ENCODE results near the gene GPC5.
"Not testable (repeated sequence)": the region's sequence is repeated elsewhere in the genome, so short reads cannot be mapped to it uniquely, and the experiment has no call there.

Gene GPC5

DNA sequence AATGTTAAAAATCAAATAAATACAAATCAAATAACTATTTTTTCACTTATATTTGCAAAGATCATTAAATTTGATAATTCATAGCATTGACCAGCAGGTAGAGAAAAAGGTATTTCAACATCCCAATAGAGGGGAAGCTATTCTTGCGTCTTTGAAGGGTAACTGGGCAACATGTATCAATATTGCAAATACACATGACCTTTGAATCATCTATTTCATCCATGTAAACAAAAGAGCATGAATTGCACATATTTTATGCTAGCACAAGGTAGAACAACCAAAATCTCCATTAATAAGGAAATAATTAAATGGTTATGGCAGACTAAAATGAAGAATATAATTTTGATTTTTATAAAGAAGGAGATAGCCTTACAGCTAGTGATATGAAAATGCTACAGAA is 372.8 kb downstream of the GPC5 start:
- no peak for DNase-seq (ENCODE audit: low read depth in 2 of 2)

DNA sequence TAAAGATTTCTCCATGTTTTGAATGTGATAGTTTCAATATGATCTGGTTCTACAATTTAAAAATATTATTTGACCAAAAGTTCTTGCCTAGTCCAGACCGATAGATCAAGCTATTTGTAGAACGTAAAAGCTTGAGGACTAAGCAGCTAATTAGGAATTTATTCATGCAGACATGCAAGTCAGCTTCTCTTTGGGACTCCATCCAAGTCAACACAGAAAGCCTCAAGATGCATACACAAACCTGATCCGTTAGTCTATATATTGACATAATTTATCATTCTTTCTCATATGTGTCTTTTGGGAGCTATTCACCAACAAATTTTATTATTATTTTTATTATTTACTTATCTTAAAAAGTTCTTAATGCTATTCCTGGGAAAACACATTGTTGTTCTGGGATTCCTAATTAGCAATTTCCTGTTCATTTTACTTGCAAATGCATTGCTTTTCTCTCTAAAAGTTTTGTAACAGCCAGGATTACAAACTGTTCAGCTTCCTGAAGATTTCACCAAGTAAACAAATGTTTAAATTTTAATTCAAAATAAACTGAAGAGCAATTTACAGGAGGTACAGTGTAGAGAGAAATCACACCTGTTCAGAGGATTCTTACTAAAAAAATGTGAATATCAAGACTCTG is 375.3 kb downstream of the GPC5 start:
- no peak for DNase-seq (ENCODE audit: low read depth in 2 of 2)

DNA sequence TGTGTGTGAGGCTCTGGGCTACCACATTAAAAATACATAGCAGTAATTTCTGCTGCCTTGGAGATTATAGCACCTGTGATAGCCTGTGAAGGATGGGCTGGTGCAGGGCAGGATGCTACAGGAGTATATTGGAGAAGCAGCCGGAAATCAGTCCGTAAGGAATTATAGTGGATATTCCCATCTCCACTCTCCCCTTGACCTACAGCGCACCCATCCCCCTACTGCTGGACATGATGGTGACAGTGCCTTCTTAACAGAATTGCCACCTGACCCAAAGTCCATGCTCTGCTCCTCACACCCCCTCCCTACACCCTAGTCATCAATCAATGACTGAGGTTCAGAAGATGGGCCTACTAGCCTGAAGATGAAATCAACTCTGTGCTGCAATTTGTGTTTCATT is 376.0 kb downstream of the GPC5 start:
- DNase-seq (ENCODE audit: low read depth in 2 of 2) = no peak

DNA sequence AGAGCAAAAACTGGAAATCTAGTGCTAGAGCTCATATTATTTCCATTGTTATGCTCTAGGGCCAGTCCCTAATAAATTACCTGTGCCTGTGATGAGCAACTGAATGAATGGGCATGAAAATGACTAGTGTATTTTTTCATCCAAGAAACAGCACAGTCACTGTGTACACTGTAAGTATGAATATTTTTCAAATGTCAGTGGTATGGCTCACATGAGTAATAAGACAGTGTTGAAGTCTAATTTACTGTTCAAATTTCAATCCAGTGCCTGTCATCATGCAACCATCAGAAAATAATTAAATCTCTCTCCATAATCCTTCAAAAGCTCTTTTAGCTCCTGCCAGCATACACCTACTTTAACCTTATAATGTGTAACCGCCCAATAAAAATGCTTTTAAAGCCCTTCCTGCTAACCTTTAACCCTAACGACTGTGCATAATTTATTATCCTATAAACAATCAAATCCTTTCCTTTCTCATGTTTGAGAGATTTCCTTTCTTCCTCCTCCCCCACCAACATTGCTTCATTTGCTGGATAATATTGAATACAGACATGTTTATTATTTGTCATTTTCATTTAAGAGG is 378.3 kb downstream of the GPC5 start:
- DNase-seq (ENCODE audit: low read depth in 2 of 2) = no peak

DNA sequence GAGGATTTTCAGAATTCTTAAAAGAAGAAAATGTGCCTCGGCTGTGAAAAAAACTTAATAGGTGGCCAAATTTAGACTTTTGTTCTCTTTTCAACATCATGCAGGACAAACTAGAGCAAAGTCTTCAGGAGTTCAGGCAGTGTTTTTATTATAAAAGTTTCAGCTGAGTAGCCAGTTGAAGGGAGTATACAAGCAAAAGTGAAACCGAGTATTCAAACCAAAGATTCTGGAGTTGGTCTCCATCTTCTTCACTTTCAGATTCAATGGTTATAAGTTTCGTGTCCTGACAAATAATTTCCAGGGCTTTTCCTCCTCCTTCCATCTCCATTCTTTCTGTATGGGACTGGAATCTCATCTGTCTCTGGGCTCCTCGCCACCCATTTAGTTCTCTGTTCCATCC is 379.7 kb downstream of the GPC5 start:
- DNase-seq (ENCODE audit: low read depth in 2 of 2) = no peak

DNA sequence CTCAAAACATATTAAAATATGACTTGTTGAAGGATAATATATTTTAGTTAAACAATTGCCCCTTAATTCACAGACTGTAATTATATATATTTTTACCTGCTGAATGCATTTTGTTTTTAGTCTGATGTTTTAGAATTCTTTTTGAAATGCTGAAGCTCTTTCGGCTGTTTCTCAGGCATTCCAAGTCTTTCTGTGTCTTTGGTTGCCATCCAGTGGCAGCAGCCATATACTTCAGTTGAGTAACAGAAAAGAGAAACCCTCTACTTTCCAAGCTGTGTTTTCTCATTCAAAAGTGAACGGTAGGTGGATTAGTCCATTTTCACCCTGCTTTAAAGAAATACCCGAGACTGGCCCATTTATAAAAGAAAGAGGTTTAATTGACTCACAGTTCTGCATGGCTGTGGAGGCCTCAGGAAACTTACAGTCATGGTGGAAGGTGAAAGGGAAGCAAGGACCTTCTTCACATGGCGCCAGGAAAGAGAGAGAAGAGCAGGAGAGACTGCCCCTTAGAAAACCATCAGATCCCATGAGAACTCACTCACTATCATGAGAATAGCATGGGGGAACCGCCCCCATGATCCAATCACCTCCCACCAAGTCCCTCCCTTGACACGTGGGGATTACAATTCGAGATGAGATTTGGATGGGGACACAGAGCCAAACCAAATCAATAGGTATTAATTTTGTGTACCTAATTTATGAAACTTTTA is 383.7 kb downstream of the GPC5 start:
- DNase-seq (ENCODE audit: low read depth in 2 of 2) = not testable (repeated sequence)

DNA sequence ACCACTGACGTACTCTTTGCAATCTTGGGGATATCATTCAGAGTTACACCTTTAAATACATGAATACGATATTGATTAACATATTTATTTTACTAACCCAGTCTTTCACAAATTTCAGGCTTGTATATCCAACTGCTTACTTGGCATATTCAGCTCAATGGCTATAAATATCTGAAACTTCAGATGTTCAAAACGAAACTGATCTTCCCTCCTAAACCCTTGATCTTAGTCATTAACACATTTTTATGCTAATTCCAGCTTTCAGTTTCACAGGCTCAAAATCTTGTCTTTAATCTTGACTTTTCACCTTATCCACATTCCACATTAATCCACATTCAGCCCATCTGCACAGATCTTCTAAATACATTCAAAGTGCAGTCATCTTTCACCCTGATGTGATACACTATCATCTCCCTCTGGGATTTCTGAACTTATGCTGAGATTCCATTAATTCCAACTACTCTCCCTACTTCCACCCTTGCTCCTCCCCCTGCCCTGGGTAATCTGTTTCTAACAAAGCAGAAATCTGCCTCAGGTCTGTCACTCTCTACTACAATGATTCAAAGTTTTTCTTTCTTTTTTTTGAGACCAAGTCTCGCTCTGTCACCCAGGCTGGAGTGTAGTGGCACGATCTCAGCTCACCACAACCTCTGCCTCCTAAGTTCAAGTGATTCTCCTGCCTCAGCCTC is 387.2 kb downstream of the GPC5 start:
- DNase-seq (ENCODE audit: low read depth in 2 of 2) = no peak

DNA sequence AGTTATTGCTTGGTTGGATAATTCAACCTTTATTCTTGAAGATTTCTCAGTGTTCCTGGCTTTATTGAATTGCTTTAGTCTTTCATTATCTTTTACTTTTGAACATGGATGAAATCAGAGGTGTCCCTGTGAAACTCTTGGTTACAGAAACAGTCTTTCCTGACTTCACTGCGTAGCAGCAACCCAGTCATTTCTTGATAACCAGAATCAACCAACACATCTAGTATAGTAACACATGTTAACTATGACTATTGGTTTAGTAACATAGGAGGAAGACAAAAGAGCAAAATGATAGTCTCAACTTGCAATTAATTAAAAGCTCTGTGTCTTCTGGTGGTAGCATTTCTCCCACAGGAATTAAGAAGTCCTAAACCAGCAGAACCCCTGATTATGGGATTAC is 393.6 kb downstream of the GPC5 start:
- no peak for DNase-seq (ENCODE audit: low read depth in 2 of 2)

DNA sequence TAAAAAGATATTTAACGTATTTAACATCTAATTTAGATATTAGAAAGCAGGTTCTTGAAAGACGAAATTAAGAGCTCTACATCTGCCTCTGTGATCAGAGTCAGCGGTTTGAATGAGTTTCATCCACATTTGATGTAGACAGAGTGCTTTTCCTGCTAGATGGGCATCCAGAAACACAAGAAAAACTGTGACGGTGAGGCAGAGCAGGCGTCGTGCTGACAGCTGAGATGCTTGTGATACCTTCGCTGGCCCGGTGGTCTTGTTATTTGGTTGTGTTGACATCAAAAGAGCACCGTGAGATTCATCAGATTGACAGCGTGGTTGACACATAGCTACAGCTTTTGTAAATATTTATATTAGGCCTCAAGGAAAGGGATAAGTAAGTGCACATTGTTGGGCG is 399.1 kb downstream of the GPC5 start:
- no peak for DNase-seq (ENCODE audit: low read depth in 2 of 2)

DNA sequence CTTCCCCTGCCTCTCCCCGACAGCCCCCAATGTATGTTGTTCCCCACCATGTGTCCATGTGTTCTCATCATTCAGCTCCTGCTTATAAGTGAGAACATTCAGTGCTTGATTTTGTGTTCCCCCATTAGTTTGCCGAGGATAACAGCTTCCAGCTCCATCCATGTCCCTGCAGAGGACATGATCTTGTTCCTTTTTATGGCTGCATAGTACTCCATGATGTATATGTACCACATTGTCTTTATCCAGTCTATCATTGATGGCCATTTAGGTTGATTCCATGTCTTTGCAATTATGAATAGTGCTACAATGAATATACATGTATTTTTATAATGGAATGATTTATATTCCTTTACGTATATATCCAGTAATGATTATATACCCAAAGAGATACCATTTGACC is 399.9 kb downstream of the GPC5 start:
- not testable (repeated sequence) for DNase-seq (ENCODE audit: low read depth in 2 of 2)

DNA sequence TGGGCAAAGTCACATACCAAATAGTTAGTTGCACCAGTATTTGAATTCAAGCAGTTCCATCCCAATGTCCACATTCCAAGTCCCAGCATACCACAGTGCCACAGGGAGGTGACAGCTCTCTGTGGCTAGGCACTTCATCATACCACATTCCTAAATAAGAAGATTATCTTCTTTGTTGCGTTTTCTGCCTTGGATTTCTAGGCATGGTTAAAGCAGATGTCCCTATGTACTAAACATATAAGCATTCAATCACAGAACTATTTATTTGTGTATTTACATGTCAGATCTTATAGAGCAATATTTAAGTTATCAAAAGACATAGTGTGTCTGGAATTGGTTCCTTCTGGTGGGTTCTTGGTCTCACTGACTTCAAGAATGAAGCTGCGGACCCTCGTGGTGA is 403.4 kb downstream of the GPC5 start:
- not testable (repeated sequence) for DNase-seq (ENCODE audit: low read depth in 2 of 2)

DNA sequence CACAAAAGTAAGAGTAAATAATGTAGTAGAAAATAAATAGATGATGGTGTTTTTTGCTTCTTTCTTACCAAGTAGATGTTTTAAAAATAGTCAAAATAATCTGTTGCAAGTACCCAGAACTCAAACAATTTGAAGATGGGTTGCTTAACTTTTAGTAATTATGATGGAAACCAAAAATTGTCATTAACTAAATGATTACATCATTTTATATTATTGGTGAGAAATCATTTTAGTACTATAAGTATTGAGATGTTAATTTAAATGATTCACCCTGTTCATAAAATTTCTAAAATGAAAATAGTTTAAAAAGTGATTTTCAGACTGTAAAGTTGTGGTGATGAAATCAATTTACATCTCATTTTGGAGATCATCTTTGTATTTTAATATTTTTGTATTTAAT is 404.5 kb downstream of the GPC5 start:
- no peak for DNase-seq (ENCODE audit: low read depth in 2 of 2)

DNA sequence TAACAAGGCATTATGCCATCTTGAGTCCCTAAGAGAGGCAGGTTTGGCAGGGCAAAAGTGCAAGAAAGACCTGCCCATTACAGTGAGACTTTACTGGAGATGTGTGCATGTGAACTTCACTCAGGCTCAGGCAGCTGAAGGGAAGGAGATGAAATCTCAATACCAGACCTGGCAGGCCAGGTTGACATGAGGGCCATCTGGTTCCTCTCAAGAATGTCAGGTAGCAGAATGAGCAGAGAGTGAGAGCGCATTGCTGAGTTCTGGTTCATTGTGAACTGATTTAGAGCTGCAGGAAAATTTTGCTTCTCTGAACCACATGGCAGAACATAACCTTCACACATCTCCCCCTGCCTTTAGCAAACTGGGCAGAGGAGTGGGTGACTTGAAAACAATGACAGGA is 406.3 kb downstream of the GPC5 start:
- no peak for DNase-seq (ENCODE audit: low read depth in 2 of 2)

DNA sequence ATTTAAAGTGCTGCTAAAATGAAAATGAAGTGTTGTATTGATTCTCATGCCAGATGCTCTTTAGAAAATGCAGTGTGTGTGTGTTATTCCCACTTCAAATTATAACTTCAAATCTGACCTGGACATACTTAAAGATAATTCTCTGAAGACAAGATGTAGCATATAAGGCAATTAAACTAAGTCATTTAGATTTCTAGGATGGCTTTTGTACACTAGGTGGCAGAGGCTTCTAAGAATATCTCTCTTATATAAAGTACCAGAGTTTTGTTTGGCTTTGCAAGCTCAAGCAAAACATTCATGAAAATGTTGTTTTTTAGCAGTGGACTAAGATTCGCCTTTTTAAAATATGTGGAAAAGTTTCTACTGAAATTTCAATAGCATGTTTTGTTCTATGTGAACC is 407.2 kb downstream of the GPC5 start:
- no peak for DNase-seq (ENCODE audit: low read depth in 2 of 2)

DNA sequence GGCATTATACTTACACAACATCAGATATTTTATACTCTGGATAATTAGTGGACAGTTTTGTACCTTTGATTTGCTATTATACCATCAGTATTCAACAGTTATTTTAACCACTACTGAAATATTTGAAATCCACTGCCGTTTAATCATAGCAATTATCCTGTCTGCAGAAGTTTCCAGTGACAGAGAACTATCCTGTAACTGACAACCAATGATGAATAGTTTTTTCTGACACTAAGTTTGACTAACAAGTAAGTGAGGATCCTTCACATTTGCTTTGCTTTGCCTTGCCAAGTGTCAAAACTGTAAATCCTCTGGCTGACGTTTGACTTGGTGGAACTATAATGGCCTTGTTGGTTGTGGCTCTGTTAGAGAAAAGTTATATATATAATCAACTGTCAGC is 410.7 kb downstream of the GPC5 start:
- no peak for DNase-seq (ENCODE audit: low read depth in 2 of 2)

DNA sequence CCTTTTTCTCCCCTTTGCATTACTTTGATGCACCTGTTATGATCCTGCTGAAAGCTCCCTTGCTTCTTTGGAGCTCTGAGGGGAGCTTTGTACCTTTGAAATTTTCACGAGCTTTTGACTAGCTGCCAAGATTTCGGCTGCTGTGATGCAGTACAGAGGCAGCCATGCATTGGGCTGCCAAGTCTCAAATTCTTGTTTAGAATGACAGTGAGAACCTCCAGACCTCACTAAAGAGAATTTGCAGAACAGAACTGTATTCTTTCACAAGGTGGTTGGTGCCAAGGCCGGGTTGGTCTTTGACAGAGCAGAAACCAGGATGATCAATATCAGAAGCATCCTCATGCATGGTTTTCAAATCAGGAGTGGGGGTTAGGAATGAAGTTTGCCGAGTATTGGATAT is 414.8 kb downstream of the GPC5 start:
- no peak for DNase-seq (ENCODE audit: low read depth in 2 of 2)

DNA sequence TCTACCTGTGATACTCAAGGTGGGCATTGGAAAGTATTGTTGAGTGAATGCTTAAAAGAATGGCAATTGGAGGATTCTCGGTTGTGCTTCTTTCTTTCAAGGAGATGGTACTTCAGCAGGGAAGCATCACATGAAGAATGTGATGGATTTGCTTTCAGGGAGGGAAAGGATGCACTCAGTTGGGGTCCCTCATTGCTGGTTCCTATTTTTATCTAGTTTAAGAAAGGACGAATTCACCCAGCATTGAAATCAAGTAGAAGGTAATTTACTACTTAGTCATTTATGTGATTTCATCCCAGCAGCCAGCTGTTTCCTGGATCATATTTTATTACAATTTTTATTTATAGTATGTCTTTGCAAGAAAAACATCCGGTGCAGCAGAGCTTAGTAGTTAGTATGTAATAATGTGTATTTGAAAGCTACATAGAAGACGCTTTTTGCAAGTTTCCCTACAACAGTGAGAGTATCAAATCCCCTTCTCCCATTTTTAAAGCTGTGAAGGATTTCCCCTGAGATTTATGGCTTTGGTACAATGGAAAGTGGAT is 417.9 kb downstream of the GPC5 start:
- DNase-seq (ENCODE audit: low read depth in 2 of 2) = no peak

DNA sequence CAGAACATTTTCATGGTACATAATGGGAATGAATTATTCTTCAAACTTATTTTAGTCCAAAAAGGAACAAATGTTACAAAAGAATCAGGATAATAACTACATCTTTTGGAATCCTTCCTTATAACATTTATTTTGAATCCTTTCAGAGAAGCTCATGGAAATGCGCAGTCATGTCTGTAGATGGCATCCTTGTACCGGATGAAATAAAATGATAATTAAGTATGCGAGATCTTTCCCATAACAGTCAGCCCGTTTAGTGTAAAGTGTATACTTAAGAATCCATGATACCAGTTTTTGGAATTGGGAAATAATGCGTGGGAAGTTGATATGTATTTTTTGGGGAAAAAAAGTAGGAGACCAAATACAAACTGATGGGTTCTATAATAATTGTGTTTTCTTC is 418.8 kb downstream of the GPC5 start:
- DNase-seq (ENCODE audit: low read depth in 2 of 2) = no peak

DNA sequence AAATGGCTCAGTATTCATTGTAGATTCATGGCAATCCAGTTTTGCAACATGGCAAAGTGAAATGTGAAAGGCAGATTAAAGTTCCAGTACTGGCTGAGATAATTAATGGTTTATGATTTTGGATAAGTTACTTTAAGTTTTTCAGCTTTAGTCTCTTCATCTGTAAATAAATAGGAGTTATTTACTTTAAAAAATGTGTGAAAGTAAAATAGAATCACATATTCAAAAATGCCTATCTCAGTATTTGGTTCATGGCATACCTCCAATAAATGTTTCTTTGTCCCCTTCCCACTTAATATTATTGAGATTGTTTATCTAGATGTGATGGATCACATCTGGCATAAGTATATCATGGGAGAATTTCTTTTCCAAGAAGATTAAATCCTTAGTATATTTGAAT is 426.0 kb downstream of the GPC5 start:
- DNase-seq (ENCODE audit: low read depth in 2 of 2) = no peak

DNA sequence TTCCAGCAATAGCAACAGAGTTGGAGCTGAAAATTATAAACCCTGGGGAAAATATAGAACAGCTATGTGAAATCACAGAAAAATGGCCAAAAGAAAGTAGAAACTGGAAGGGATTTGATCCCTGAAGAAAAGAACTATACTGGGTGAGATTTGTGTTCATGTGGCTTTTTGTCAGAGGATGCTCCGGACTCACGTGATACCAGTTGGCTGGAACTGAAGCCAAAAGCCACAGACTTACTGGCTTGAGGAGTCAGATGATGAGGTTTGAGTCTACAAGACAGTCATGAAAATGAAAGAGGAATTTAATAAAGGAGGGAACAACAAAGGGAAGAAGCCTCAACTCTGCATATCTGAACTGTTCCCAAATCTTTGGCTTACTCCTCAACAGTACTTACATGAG is 427.1 kb downstream of the GPC5 start:
- no peak for DNase-seq (ENCODE audit: low read depth in 2 of 2)

DNA sequence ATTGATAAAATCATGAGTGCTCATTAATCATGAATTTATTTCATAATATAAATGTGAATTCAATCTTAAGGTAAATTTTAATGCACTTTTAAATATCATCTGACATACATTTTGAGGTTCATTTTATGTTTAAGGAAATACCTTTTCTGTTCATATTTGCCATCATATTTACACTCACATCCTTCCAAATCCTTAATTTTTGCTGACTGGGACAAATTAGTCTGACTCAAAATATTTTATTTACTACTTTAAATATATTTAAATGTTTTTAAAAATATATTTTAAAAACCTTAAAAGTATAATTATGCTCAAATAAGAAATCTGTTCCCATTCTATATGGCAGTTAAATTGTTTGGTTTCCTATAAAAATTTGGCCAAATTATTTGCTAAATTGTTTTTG is 438.1 kb downstream of the GPC5 start:
- no peak for DNase-seq (ENCODE audit: low read depth in 2 of 2)

DNA sequence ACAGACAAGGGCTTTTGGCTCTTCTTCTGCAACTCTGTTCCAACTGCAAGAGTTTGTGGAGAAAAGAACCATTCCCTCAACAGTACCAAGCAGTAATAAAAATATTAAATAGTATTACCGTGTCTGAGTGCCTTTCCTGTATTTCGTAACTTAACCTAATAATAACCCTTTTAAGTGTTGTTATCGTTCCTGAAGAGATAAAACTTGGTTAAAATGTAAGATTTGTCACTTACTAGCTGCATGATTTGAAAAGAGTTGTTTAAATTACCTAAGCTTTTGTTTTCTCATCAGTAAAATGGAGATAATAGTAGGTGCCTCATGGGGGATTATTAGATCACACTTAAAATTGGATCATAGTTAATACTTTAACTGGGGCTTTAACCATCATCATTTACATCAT is 447.2 kb downstream of the GPC5 start:
- DNase-seq (ENCODE audit: low read depth in 2 of 2) = no peak

DNA sequence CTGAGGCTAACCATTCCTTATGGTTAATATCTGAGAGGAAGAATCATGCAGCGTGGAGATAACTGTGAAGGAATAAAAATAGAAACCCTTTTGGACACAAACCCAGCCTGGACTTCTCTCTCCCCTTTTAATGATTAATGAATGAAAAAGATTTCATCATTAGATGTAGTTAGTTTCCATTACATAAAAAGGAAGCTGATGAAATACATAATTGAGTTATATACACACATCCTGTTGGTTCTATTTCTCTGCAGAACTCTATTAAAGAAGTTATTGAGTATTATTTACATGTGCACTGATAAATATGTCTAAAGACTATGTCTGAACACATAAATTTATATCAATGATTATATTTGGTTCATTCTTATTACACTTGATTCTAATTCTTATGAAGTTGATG is 465.3 kb downstream of the GPC5 start:
- no peak for DNase-seq (ENCODE audit: low read depth in 2 of 2)

Measured in fibroblast of skin of left biceps (primary cell).